ENCODE measurements around the gene CLDND2.

GRCh38 chr19:51359294-51359693 is 9.5 kb downstream of the CLDND2 start:
- TF ChIP-seq CTCF (IDR thresholded peaks at IDR 0.05; ENCODE audit: borderline replicate concordance, extremely low read depth, low read length, poor library complexity, severe bottlenecking) (no peak), EZH2 (IDR thresholded peaks at IDR 0.05; ENCODE audit: borderline replicate concordance, low read depth, low read length, severe bottlenecking) (no peak)
